AG04450 (cell line): ENCODE measurements around the gene ZNF777. TPM values are rescaled to one million over a fixed set of nuclear protein-coding genes. Genes with fewer than 3 reads are reported as not detected.

ENCODE experiments used
- CTCF ChIA-PET: fragments of 300-600, 350-600 bp; formaldehyde crosslinking; extraction: SDS; loops from one replicate; lab custom pipeline; 2022; ENCODE audit warnings: antibody characterized with exemption, inconsistent platforms; lab: Charles Lee
- POLR2A ChIA-PET: fragments of 350-600 bp; formaldehyde crosslinking; extraction: SDS; loops from one replicate; lab custom pipeline; 2021; ENCODE audit warnings: antibody characterized with exemption, inconsistent platforms; lab: Yijun Ruan, JAX
- DNase-seq: peaks from one replicate; pipeline ENCODE4 v3.0.0-alpha.2; 2011; ENCODE audit warnings: low read depth, low spot score
- H3K27ac ChIP-seq: one replicate; pipeline ENCODE4 v1.5.1; 2012; ENCODE audit warnings: low read depth, low read length, control low read depth
- H3K27me3 ChIP-seq: one replicate; pipeline ENCODE4 v1.6.0; 2012; ENCODE audit warnings: low read length; ENCODE audit not compliant: control insufficient read depth, insufficient read depth
- H3K4me3 ChIP-seq: 2 replicates; pipeline ENCODE4 v1.5.1; 2011; ENCODE audit warnings: mild to moderate bottlenecking, low read depth, low read length, control low read depth
- H3K9me3 ChIP-seq: 2 replicates; pipeline ENCODE4 v1.5.1; 2012; ENCODE audit warnings: low read length; ENCODE audit not compliant: control insufficient read depth, insufficient read depth
- polyA plus RNA-seq: library from polyadenylated mRNA; depleted of rRNA; stranded (reverse); fragments of >200 nt; gene quantifications from 2 replicates; pipeline ENCODE4 v1.2.3, GENCODE V29; 2011
- TF ChIP-seq, protein P1 (sequence below): IDR thresholded peaks from 2 replicates; pipeline ENCODE4 v1.5.1; 2011; ENCODE audit warnings: low read depth, low read length, control low read depth, inconsistent platforms

The ZNF777 gene
- polyA plus RNA-seq, 1 experiment = 3.4 TPM

DNA sequence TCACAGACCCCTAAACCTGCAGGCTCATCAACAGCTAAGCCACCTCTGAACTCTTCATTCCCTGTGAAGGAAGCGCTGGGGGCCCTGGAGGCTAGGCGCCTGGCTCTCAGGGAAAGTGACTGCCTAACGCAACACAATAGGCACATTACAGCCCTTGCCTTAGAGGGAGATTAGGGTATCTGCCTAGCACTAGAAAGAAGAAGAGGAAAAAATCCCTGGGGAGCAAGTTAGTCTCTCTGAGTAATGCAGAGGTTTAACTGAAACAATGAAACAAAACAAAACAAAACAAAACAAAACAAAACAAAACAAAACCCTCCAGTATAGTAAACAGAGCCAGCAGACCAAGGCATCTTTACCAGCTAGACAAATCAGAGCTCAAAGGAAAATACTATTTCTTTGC lies 2.6 kb downstream of the ZNF777 start:
- TF ChIP-seq, protein P1, sequence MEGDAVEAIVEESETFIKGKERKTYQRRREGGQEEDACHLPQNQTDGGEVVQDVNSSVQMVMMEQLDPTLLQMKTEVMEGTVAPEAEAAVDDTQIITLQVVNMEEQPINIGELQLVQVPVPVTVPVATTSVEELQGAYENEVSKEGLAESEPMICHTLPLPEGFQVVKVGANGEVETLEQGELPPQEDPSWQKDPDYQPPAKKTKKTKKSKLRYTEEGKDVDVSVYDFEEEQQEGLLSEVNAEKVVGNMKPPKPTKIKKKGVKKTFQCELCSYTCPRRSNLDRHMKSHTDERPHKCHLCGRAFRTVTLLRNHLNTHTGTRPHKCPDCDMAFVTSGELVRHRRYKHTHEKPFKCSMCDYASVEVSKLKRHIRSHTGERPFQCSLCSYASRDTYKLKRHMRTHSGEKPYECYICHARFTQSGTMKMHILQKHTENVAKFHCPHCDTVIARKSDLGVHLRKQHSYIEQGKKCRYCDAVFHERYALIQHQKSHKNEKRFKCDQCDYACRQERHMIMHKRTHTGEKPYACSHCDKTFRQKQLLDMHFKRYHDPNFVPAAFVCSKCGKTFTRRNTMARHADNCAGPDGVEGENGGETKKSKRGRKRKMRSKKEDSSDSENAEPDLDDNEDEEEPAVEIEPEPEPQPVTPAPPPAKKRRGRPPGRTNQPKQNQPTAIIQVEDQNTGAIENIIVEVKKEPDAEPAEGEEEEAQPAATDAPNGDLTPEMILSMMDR = no peak
- no peaks in the 10 kb centered on the region for H3K9me3 ChIP-seq
- H3K4me3 ChIP-seq = 0 out of 2 replicates have a peak overlapping the region, but pooled peaks have one; percentile 10
- DNase-seq = no peak
- no peaks in the 10 kb centered on the region for H3K27me3 ChIP-seq
- H3K27ac ChIP-seq = no peak overlapping the region
- ChIA-PET POLR2A (no interaction called here), CTCF (interaction anchor here (0.9 to 1.6 kb wide), 4 partner anchors 34 to 332 kb away, joined by 5 to 7 read pairs (median 6); no protein-coding TSS in a partner anchor)

DNA sequence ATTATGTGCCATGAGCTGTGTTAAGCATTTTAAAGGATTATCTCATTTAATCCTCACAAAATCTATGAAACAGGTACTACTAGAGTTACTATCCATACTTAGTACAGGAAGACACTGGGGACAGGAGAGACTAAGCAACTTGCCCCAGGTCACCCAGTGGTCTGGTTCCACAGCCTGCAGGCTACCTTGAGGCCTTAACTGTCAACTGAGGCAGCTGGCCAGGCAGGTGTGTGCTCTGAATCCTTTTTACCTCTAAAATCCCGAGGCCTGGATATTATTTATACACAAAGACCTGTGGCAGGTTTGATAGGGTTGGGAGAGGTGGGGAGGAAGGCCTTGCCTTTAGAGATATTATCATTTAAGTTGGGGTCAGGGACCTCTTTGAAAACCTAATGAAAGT lies 3.1 kb downstream of the ZNF777 start:
- Histone ChIP-seq H3K4me3 (no peak overlapping the region), H3K27ac (no peak overlapping the region), H3K9me3 (no peaks in the 10 kb centered on the region), H3K27me3 (no peaks in the 10 kb centered on the region)
- no peak for DNase-seq
- POLR2A ChIA-PET = no interaction called here
- TF ChIP-seq, protein P1 = no peak
- CTCF ChIA-PET = interaction anchor here (0.9 to 1.6 kb wide), 2 partner anchors 147 to 331 kb away, joined by 5 to 7 read pairs; no protein-coding TSS in a partner anchor

DNA sequence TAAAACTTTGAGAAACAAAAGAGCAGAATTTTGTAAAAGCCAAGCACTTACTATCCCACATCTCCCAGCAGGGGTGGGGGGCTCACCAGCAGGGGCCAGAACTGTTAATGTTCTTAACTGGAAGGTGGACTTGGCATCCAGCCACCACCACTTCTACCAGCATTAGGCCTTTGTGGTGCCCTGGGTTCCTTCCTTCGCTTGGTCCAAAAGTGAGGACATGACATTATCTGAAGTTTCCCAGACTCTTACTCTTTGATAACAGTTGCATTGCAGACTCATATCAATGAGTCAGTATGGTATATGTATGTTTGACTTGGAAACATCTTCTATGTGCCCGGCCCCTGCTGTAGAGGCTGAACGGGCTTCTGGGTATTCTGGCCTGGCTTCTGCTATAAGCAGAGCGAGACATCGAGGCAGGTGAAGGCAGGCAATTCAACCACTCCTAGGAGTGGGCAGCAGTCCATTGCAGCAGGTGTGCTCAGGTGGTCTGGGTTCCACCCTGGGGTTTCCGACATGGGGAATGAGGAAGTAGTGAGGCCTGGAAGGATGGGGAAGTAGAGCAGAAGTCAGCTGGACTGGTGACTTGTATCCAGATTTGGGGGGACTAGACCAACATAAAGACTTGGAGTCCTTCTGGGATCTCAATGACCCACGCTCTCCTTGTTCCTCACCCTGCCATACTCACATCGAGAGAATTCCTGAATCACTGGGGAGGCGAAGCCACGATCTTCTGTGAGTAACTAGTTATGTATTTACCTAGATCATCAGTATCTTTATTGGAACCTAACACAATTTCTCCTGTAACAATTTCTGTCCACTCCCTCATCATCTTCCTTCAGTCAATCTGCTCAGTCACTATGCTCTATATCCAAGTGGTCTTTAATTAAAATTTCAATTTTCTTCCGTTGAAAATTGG lies 4.1 kb downstream of the ZNF777 start:
- TF ChIP-seq, protein P1 = no peak
- H3K27ac ChIP-seq = no peak overlapping the region
- CTCF ChIA-PET = no interaction called here
- H3K27me3 ChIP-seq = no peaks in the 10 kb centered on the region
- DNase-seq = no peak
- no peak overlapping the region for H3K4me3 ChIP-seq
- POLR2A ChIA-PET = no interaction called here
- H3K9me3 ChIP-seq = no peaks in the 10 kb centered on the region

DNA sequence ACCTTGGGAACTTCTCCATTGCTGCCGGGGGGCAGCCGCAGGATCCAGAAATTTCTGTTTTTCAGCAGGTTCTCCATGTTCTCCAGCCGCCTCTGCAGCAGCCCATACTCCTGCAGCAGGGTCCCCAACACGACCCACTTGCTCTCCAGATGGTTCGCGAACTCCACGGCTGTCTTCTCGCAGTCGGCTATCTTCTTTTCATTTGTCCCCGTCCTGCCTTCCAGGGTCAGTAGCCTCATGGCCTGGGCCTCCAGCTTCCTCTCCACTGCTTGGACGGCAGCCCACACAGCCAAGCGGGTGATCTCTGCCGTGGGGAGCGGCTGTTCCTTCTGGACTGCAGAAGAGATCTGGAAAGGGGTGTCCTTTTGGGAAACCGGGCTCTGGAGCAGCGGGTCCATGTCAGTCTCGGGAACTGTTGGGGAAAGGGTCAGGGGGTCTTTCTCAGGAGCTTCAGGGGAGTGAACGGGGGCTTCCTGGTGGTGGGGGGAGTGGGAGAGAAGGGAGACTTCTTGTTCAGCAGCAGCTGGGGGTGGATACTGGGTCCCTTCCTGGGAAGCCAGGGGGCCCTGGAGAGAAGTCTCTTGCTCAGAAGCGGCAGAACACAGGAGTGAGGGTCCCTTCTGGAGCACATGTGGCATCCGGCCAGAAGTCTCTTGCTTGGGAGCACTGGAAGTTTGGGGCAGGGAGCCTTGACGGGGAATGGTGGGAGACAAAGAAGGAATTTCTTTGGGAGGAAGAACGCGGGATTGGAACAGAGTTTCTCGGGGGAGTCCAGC lies 5.5 kb downstream of the ZNF777 start:
- TF ChIP-seq, protein P1 = no peak
- no peak for DNase-seq
- POLR2A ChIA-PET = interaction anchor here (0.7 kb wide), 1 partner anchor 15 kb away, joined by 4 read pairs; no protein-coding TSS in a partner anchor
- H3K27ac ChIP-seq = no peak overlapping the region
- CTCF ChIA-PET = no interaction called here
- no peak overlapping the region for H3K4me3 ChIP-seq
- no peaks in the 10 kb centered on the region for H3K9me3 ChIP-seq
- H3K27me3 ChIP-seq = no peaks in the 10 kb centered on the region
